ENCODE data around the gene MPST. TPM values are rescaled to one million over a fixed set of nuclear protein-coding genes. Genes with fewer than 3 reads are reported as not detected.

MPST gene
- total RNA-seq, 5 donors from 2014 or later (not counting 1 experiment from before 2014, with no cell fraction given), result 2.4 to 10.7 (median 7.1) TPM

GRCh38 chr22:37060801-37061610 is 41.5 kb downstream of the MPST start:
- Mint-ChIP-seq H3K36me3 (peaks cover 30% of the 10 kb centered on the region), H3K4me1 (peaks cover 3 to 16% (median 7%) of the 10 kb centered on the region in 3 donors), H3K9me3 (no peaks in the 10 kb centered on the region), H3K4me3 (no peak overlapping the region), H3K27me3 (no peaks in the 10 kb centered on the region), H3K27ac (no peak overlapping the region)
- H3K4me1 ChIP-seq (ENCODE audit: control insufficient read depth in 1 of 2, extremely low read depth in 1 of 2, insufficient read depth in 2 of 2, low read length in 2 of 2), result peaks cover 0 to 20% of the 10 kb centered on the region in 2 experiments
- H3K27ac ChIP-seq (ENCODE audit: low read length), result no peak overlapping the region
- CTCF ChIA-PET, result no interaction called here
- no peaks in the 10 kb centered on the region for H3K9me3 ChIP-seq
- POLR2A ChIA-PET, result no interaction called here
- peaks cover 17 to 24% of the 10 kb centered on the region in 2 donors for H3K36me3 ChIP-seq (ENCODE audit: control insufficient read depth in 2 of 2, extremely low read depth in 1 of 2, insufficient read depth in 1 of 2, low read length in 1 of 2)
- ATAC-seq (replicated peaks in 1 of 4), result no peak
- H3K4me3 ChIP-seq (ENCODE audit: control insufficient read depth in 1 of 2, extremely low read depth in 1 of 2, low read length in 1 of 2), result no peak overlapping the region
- no peak for DNase-seq
- WGBS (ENCODE audit: insufficient coverage), result 45% methylated on average over 17 of the region's 28 CpGs
- no peaks in the 10 kb centered on the region for H3K27me3 ChIP-seq (replicated peaks in 1 of 2; ENCODE audit: control insufficient read depth in 2 of 2, extremely low read depth in 1 of 2, insufficient read depth in 2 of 2, low read length in 1 of 2)

GRCh38 chr22:37061611-37062375 is 42.3 kb downstream of the MPST start:
- no peaks in the 10 kb centered on the region for H3K27me3 Mint-ChIP-seq
- Histone ChIP-seq H3K9me3 (no peaks in the 10 kb centered on the region), H3K27me3 (replicated peaks in 1 of 2; ENCODE audit: control insufficient read depth in 2 of 2, extremely low read depth in 1 of 2, insufficient read depth in 2 of 2, low read length in 1 of 2) (peaks cover 0 to 2% of the 10 kb centered on the region in 2 experiments), H3K27ac (ENCODE audit: low read length) (no peak overlapping the region), H3K36me3 (ENCODE audit: control insufficient read depth in 2 of 2, extremely low read depth in 1 of 2, insufficient read depth in 1 of 2, low read length in 1 of 2) (peaks cover 17 to 19% of the 10 kb centered on the region in 2 donors), H3K4me3 (ENCODE audit: control insufficient read depth in 1 of 2, extremely low read depth in 1 of 2, low read length in 1 of 2) (no peak overlapping the region), H3K4me1 (ENCODE audit: control insufficient read depth in 1 of 2, extremely low read depth in 1 of 2, insufficient read depth in 2 of 2, low read length in 2 of 2) (peaks cover 0 to 20% of the 10 kb centered on the region in 2 experiments)
- H3K9me3 Mint-ChIP-seq, result no peaks in the 10 kb centered on the region
- ATAC-seq (replicated peaks in 1 of 4) (no peak), DNase-seq (no peak)
- H3K4me1 Mint-ChIP-seq, result peaks cover 3 to 16% (median 7%) of the 10 kb centered on the region in 3 donors
- ChIA-PET POLR2A (no interaction called here), CTCF (interaction anchor here in 1 of 2 donors (0.5 kb wide), 1 partner anchor 137 kb away, joined by 3 read pairs; no protein-coding TSS in a partner anchor)
- no peak overlapping the region for H3K27ac Mint-ChIP-seq
- WGBS (ENCODE audit: insufficient coverage), result 100% methylated on average over 3 of the region's 10 CpGs
- no peak overlapping the region for H3K4me3 Mint-ChIP-seq
- peaks cover 25% of the 10 kb centered on the region for H3K36me3 Mint-ChIP-seq

- H3K36me3 Mint-ChIP-seq, result peaks cover 19% of the 10 kb centered on the region
- ChIA-PET CTCF (interaction anchor here in 1 of 2 donors (0.5 kb wide), 1 partner anchor 136 kb away, joined by 3 read pairs; no protein-coding TSS in a partner anchor), POLR2A (no interaction called here)
- H3K4me3 Mint-ChIP-seq, result no peak overlapping the region
- Histone ChIP-seq H3K27me3 (replicated peaks in 1 of 2; ENCODE audit: control insufficient read depth in 2 of 2, extremely low read depth in 1 of 2, insufficient read depth in 2 of 2, low read length in 1 of 2) (peaks cover 0 to 5% of the 10 kb centered on the region in 2 experiments), H3K9me3 (no peaks in the 10 kb centered on the region), H3K36me3 (ENCODE audit: control insufficient read depth in 2 of 2, extremely low read depth in 1 of 2, insufficient read depth in 1 of 2, low read length in 1 of 2) (peaks cover 14 to 17% of the 10 kb centered on the region in 2 donors), H3K4me1 (ENCODE audit: control insufficient read depth in 1 of 2, extremely low read depth in 1 of 2, insufficient read depth in 2 of 2, low read length in 2 of 2) (peaks cover 0 to 20% of the 10 kb centered on the region in 2 experiments), H3K4me3 (ENCODE audit: control insufficient read depth in 1 of 2, extremely low read depth in 1 of 2, low read length in 1 of 2) (no peak overlapping the region), H3K27ac (ENCODE audit: low read length) (no peak overlapping the region)
- no peak for ATAC-seq (replicated peaks in 1 of 4)
- H3K9me3 Mint-ChIP-seq, result no peaks in the 10 kb centered on the region
- 59% methylated on average over 5 of the region's 7 CpGs for WGBS (ENCODE audit: insufficient coverage)
- no peak for DNase-seq
- H3K4me1 Mint-ChIP-seq, result peaks cover 3 to 16% (median 7%) of the 10 kb centered on the region in 3 donors
- no peaks in the 10 kb centered on the region for H3K27me3 Mint-ChIP-seq
- no peak overlapping the region for H3K27ac Mint-ChIP-seq
Observed at GRCh38 chr22:37062376-37062675, 42.8 kb downstream of the MPST start.

GRCh38 chr22:37062702-37063381 is 43.3 kb downstream of the MPST start:
- Histone ChIP-seq H3K9me3 (no peaks in the 10 kb centered on the region), H3K4me1 (ENCODE audit: control insufficient read depth in 1 of 2, extremely low read depth in 1 of 2, insufficient read depth in 2 of 2, low read length in 2 of 2) (peaks cover 0 to 20% of the 10 kb centered on the region in 2 experiments), H3K36me3 (ENCODE audit: control insufficient read depth in 2 of 2, extremely low read depth in 1 of 2, insufficient read depth in 1 of 2, low read length in 1 of 2) (peaks cover 9 to 17% of the 10 kb centered on the region in 2 donors), H3K27ac (ENCODE audit: low read length) (no peak overlapping the region), H3K27me3 (replicated peaks in 1 of 2; ENCODE audit: control insufficient read depth in 2 of 2, extremely low read depth in 1 of 2, insufficient read depth in 2 of 2, low read length in 1 of 2) (peaks cover 0 to 10% of the 10 kb centered on the region in 2 experiments), H3K4me3 (ENCODE audit: control insufficient read depth in 1 of 2, extremely low read depth in 1 of 2, low read length in 1 of 2) (no peak overlapping the region)
- ATAC-seq (replicated peaks in 1 of 4), result no peak
- ChIA-PET POLR2A (no interaction called here), CTCF (interaction anchor here in 1 of 2 donors (0.5 kb wide), 1 partner anchor 136 kb away, joined by 3 read pairs; no protein-coding TSS in a partner anchor)
- no peaks in the 10 kb centered on the region for H3K9me3 Mint-ChIP-seq
- DNase-seq, result no peak
- H3K4me1 Mint-ChIP-seq, result peaks cover 4 to 16% (median 7%) of the 10 kb centered on the region in 3 donors
- no peak overlapping the region for H3K27ac Mint-ChIP-seq
- no peak overlapping the region for H3K4me3 Mint-ChIP-seq
- peaks cover 0 to 2% of the 10 kb centered on the region in 2 donors for H3K27me3 Mint-ChIP-seq
- H3K36me3 Mint-ChIP-seq, result peaks cover 14% of the 10 kb centered on the region
- WGBS (ENCODE audit: insufficient coverage), result 93% methylated on average over 5 of the region's 15 CpGs

- H3K4me1 Mint-ChIP-seq, result peaks cover 6 to 16% (median 7%) of the 10 kb centered on the region in 3 donors
- no peak overlapping the region for H3K4me3 ChIP-seq (ENCODE audit: control insufficient read depth in 1 of 2, extremely low read depth in 1 of 2, low read length in 1 of 2)
- CTCF ChIA-PET, result interaction anchor here in 1 of 2 donors (1.2 kb wide), 1 partner anchor 16 kb away, joined by 3 read pairs; no protein-coding TSS in a partner anchor
- no peak overlapping the region for H3K4me3 Mint-ChIP-seq
- H3K36me3 Mint-ChIP-seq, result peaks cover 13% of the 10 kb centered on the region
- POLR2A ChIA-PET, result no interaction called here
- DNase-seq (peak in 22 of 35 experiments; percentile 17 to 48 (median 32)), ATAC-seq (replicated peaks in 1 of 4) (peak; percentile 31 to 65 (median 40))
- peaks cover under 1 to 13% of the 10 kb centered on the region in 2 donors for H3K36me3 ChIP-seq (ENCODE audit: control insufficient read depth in 2 of 2, extremely low read depth in 1 of 2, insufficient read depth in 1 of 2, low read length in 1 of 2)
- peaks cover 0 to 16% of the 10 kb centered on the region in 2 experiments for H3K27me3 ChIP-seq (replicated peaks in 1 of 2; ENCODE audit: control insufficient read depth in 2 of 2, extremely low read depth in 1 of 2, insufficient read depth in 2 of 2, low read length in 1 of 2)
- H3K4me1 ChIP-seq (ENCODE audit: control insufficient read depth in 1 of 2, extremely low read depth in 1 of 2, insufficient read depth in 2 of 2, low read length in 2 of 2), result peaks cover 0 to 22% of the 10 kb centered on the region in 2 experiments
- H3K27me3 Mint-ChIP-seq, result peaks cover 0 to 11% of the 10 kb centered on the region in 2 donors
- H3K9me3 Mint-ChIP-seq, result no peaks in the 10 kb centered on the region
- H3K27ac Mint-ChIP-seq, result no peak overlapping the region
- WGBS (ENCODE audit: insufficient coverage), result 87% methylated on average over 22 of the region's 28 CpGs
- no peaks in the 10 kb centered on the region for H3K9me3 ChIP-seq
- H3K27ac ChIP-seq (ENCODE audit: low read length), result no peak overlapping the region
Observed at GRCh38 chr22:37063431-37064420, 44.2 kb downstream of the MPST start.

All from T-cell (primary cell).